ENCODE data around the gene TUBB2B. TPM values are rescaled to one million over a fixed set of nuclear protein-coding genes. Genes with fewer than 3 reads are reported as not detected.

The TUBB2B gene
- total and polyA plus RNA-seq, 2 donors (not counting 3 experiments of a cell fraction or from before 2014, with no cell fraction given) = 5.1 to 8.3 TPM

DNA sequence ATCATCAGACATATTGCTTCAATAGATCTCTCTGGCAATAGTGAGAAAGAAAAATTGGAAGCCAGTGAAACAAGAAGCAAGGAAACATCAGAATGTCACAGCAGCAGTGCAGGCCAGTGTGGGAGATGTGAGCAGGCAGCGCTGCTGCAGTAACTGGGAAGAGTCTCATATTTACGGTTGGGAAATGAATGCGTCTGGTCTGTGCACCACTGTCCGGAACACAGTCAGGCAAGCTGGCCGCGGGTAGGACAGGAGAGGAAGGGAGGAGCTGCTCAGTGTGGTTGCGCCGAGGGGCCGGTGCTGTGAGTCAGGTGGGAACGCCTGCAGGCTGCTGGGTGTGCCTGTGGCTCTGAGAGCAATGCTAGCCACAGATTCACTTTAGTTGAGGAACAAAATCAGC lies 24.9 kb upstream of the TUBB2B start:
- Histone ChIP-seq H3K79me2 (ENCODE audit: control insufficient read depth, insufficient read depth, low read length) (no peaks in the 10 kb centered on the region), H2AFZ (ENCODE audit: low read depth, low read length) (no peak overlapping the region), H3K4me3 (replicated peaks in 1 of 3; ENCODE audit: insufficient read depth in 1 of 3, low read depth in 1 of 3, low read length in 3 of 3) (no peak overlapping the region), H3K36me3 (ENCODE audit: control insufficient read depth in 2 of 2, extremely low read depth in 1 of 2, insufficient read depth in 2 of 2, low read length in 2 of 2) (no peaks in the 10 kb centered on the region), H3K9me1 (replicated peaks; ENCODE audit: control insufficient read depth, extremely low read depth, insufficient read depth, low read length) (no peaks in the 10 kb centered on the region), H3K4me1 (ENCODE audit: control insufficient read depth, extremely low read depth, insufficient read depth, low read length) (no peaks in the 10 kb centered on the region), H4K20me1 (replicated peaks; ENCODE audit: control insufficient read depth, extremely low read depth, insufficient read depth, low read length) (no peaks in the 10 kb centered on the region), H3K27ac (ENCODE audit: insufficient read depth, low read depth, low read length) (no peak overlapping the region), H3K9me3 (replicated peaks; ENCODE audit: control insufficient read depth, insufficient read depth, low read length) (no peaks in the 10 kb centered on the region), H3K9ac (replicated peaks; ENCODE audit: extremely low read depth, insufficient read depth, low read length) (no peak overlapping the region), H3K4me2 (ENCODE audit: insufficient read depth, low read length) (no peak overlapping the region), H3K27me3 (ENCODE audit: control insufficient read depth in 2 of 2, insufficient read depth in 2 of 2, low read length in 2 of 2) (peaks cover 9 to 12% of the 10 kb centered on the region in 2 experiments)
- dilution Hi-C loops (cut with MboI; ENCODE audit: extremely low pct_ligation_motif_present, low sequenced_read_pairs) = no loop called here
- BruUV-seq (replicated peaks) = no TSS peak
- POLR2A ChIA-PET = no interaction called here
- DNase-seq (ENCODE audit: low read depth, low spot score) (no peak), FAIRE-seq (no peak)
- intact Hi-C loops (cut with micrococcal nuclease) = no loop called here
- TF ChIP-seq MYC (IDR thresholded peaks at IDR 0.05; ENCODE audit: low read depth, low read length) = no peak
- TF ChIP-seq, protein P1, sequence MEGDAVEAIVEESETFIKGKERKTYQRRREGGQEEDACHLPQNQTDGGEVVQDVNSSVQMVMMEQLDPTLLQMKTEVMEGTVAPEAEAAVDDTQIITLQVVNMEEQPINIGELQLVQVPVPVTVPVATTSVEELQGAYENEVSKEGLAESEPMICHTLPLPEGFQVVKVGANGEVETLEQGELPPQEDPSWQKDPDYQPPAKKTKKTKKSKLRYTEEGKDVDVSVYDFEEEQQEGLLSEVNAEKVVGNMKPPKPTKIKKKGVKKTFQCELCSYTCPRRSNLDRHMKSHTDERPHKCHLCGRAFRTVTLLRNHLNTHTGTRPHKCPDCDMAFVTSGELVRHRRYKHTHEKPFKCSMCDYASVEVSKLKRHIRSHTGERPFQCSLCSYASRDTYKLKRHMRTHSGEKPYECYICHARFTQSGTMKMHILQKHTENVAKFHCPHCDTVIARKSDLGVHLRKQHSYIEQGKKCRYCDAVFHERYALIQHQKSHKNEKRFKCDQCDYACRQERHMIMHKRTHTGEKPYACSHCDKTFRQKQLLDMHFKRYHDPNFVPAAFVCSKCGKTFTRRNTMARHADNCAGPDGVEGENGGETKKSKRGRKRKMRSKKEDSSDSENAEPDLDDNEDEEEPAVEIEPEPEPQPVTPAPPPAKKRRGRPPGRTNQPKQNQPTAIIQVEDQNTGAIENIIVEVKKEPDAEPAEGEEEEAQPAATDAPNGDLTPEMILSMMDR (IDR thresholded peaks at IDR 0.05; ENCODE audit: extremely low read depth in 1 of 2, insufficient read depth in 1 of 2, low read depth in 1 of 2, low read length in 2 of 2) = no peak
- TF ChIP-seq, protein P2, sequence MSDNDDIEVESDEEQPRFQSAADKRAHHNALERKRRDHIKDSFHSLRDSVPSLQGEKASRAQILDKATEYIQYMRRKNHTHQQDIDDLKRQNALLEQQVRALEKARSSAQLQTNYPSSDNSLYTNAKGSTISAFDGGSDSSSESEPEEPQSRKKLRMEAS (IDR thresholded peaks at IDR 0.05; ENCODE audit: insufficient read depth, insufficient read length) = no peak
- no peak for TF ChIP-seq EZH2 (IDR thresholded peaks at IDR 0.05; ENCODE audit: borderline replicate concordance, low read depth, low read length, severe bottlenecking)
- no peak for TF ChIP-seq JUN (IDR thresholded peaks at IDR 0.05; ENCODE audit: borderline replicate concordance, insufficient read depth, insufficient read length, low read depth)
- TF ChIP-seq POLR2AphosphoS5 (IDR thresholded peaks at IDR 0.05; ENCODE audit: insufficient read depth, low read depth, low read length) = no peak
- TF ChIP-seq FOS (IDR thresholded peaks at IDR 0.05; ENCODE audit: borderline replicate concordance, insufficient read depth, low read length) = no peak
- no peak for TF ChIP-seq GATA2 (IDR thresholded peaks at IDR 0.05; ENCODE audit: insufficient read depth, insufficient read length, low read depth, low read length)
- TF ChIP-seq POLR2A (IDR thresholded peaks at IDR 0.05; ENCODE audit: low read depth, low read length) = no peak
- CTCF ChIA-PET = interaction anchor here (0.9 to 5.3 kb wide), 27 partner anchors 9 to 745 kb away, joined by 3 to 121 read pairs (median 6); partner anchors contain the start of genes TUBB2A and TUBB2B
